ENCODE measurements around the gene SBNO1.
A peak's percentile ranks its signal among the peaks of the same experiment; 100 is the strongest.
"Not testable (repeated sequence)": the region's sequence is repeated elsewhere in the genome, so short reads cannot be mapped to it uniquely, and the experiment has no call there.

The SBNO1 gene

DNA sequence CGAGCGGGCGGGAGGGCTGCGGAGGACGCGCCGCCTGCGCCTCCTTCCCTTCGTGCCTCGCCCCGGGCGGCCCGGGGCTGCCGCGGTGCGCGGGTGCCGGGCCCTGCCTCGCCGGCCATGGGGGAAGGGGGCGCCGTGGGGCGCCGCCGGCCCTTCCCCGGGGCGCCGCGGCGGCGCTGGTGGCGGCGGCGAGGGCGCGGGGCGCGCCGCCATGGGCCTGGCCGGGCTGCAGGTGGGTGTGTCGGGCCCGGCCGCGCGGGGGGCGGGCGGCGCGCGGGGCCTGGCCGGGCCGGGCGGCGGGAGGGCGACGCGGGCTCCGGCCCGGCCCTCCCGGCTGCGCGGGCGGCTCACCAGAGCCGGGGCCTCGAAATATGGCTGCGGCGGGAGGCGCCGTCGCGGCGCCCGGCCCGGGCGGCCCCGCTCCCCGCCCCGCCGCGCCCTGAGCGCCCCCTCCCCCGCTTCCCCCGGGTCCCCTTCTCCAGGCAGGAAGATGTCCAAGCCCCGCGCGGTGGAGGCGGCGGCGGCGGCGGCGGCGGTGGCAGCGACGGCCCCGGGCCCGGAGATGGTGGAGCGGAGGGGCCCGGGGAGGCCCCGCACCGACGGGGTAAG lies 24.4 kb upstream of the SBNO1 start:
- no peak for DNase-seq (ENCODE audit: low read depth)

DNA sequence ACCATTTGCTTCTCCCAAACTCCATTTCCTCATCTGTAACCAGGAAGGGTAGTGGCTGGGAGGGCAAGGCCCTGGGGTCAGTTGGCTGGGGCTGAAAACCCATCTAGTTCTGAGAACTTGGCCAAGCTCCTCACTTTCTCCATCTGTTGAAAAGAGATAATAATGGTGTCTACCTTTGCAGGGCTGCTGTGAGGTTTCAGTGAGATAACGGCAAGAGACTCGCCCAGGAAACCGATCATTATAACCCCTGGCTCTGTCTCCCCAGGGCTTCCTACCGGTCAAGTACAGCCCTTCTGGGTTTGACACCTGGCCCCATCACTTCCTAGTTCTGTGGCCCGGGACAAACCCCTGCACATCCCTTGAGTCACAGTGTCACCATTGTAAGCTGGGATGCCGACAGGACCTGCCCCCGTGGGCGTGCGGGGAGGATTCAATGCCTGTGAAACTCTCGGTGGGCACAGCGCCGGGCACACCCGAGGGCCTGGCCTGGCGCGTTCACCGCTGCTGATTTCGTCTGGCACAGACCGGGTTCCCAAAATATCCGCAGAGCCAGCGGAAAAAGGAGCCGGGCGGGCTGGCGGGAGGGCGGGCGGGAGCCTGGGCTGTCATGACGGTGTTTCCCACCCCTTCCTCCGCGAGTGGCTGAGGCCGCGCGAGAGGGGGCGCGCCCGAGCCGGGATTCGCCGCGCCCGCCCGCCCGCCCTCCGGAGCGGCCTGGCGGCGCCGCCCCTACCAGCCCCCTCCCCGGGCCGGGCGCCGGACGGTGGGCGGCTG lies 23.7 kb upstream of the SBNO1 start:
- DNase-seq (ENCODE audit: low read depth), result peak; percentile 80

GRCh38 chr12:123387508-123388176 lies 23.0 kb upstream of the SBNO1 start:
- no peak for DNase-seq (ENCODE audit: low read depth)

DNA sequence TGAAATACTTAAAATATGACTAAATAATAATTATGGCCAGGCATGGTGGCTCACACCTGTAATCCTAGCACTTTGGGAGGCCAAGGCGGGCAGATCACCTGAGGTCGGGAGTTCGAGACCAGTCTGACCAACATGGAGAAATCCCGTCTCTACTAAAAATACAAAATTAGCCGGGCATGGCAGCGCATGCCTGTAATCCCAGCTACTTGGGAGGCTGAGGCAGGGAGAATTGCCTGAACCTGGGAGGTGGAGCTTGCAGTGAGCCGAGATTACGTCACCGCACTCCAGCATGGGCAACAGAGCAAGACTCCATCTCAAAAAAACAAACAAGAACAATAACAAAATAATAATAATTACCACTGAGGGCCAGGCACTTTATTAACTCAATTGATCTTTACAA lies 20.9 kb upstream of the SBNO1 start:
- not testable (repeated sequence) for DNase-seq (ENCODE audit: low read depth)

DNA sequence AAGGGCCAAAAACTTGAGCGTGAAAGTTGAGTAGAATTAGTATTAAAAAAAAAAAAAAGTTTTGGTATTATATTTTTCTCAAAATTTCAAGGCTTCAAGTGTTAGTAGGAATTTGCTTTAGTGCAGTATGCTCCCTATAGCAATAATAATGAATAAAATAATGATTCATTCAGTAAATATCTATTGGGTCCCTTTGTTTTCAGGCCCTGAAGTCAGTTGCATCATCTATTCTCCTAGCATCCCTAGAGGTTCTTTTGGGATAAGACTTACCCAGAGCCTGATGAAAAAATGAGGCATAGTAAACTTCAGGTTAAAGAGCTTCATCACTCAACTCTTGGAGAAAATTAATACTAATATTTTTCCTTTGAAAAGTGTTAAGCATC lies 20.3 kb upstream of the SBNO1 start:
- DNase-seq (ENCODE audit: low read depth), result peak; percentile 74

DNA sequence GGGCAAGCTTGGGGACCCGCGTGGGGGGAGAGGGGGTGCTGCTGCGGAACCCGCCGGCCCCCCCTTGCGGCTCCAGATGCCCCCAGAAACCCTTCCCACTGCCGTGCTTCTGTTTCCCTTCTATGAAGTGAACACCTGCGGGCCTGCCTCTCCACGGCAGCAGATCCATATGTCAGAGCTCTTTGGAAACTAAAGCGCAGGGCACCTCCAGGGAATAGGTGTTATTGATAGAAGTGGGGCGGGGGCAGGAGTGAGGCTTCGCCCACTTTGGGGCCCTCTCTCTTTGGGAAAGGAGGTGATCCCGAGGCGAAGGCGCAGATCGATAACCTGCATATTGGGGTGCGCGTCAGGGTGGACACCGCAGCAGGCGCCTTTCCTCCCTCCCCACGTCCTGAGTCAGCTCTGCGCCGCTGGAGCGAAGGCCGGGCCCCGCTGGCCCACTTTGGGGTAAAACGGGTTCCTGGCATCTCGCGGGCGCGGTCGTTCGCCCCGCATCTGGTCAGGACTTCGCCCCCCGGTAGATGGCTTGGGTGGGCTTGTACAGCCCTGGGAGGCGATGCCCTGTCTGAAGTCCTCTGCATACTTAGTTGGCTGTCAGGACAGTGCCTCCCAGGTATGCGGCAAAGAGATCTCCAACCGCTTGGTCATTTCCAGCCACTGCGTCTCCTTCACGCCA lies 19.8 kb upstream of the SBNO1 start:
- peak; percentile 36 for DNase-seq (ENCODE audit: low read depth)

DNA sequence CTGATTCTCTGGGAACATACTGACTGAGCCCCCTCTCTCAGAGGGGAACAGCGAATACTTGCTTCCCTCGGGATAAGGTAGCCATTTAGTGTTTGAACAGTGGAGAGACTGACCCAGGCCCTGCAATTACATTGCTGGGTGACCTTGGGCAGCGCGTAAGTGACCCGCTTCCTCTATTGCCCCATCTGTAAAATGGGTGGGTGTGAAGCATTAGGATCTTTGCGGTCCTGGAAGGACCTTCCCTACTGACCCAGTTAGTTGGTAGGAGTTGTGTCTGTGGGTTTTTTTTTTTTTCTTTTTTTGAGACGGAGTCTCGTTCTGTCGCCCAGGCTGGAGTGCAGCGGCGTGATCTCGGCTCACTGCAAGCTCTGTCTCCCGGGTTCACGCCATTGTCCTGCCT lies 18.0 kb upstream of the SBNO1 start:
- DNase-seq (ENCODE audit: low read depth), result no peak

DNA sequence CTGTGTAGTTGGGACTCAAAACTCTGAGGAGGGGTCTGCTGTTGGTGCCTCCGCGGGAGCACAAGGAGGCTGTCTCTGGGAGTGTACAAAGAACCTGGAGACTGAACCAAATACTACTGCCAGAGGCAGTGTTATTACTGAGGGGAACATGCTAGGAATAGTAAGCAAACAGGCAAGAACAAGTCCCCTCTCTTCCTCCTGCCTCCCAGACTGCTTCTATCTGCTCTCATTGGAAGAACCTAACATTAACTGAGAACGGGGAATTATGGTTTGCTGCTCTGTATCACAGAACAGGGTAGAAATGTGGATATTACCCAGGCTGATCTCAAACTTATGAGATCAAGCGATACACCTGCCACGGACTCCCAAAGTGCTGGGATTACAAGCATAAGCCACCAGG lies 14.7 kb upstream of the SBNO1 start:
- no peak for DNase-seq (ENCODE audit: low read depth)

- not testable (repeated sequence) for DNase-seq (ENCODE audit: low read depth)
These were observed 7.8 kb upstream of the SBNO1 start for GRCh38 chr12:123372415-123372814.

DNA sequence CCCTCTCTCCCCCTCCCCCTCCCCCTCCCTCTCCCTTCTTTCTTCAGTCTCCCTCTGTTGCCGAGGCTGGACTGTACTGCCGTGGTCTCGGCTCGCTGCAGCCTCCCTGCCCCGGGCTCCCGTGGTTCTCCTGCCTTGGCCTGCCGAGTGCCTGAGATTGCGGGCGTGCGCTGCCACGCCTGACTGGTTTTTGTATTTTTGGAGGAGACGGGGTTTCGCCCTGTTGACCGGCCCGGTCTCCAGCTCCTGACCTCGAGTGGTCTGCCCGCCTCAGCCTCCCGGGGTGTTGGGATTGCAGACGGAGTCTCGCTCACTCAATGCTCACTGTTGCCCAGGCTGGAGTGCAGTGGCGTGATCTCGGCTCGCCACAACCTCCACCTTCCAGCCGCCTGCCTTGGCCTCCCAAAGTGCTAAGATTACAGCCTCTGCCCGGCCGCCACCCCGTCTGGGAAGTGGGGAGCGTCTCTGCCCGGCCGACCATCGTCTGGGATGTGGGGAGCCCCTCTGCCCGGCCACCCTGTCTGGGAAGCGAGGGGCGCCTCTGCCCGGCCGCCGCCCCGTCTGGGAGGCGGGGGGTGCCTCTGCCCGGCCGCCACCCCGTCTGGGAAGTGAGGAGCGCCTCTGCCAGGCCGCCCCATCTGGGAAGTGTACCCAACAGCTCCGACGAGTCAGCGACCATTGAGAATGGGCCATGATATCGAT lies 7.2 kb upstream of the SBNO1 start:
- DNase-seq (ENCODE audit: low read depth), result not testable (repeated sequence)

DNA sequence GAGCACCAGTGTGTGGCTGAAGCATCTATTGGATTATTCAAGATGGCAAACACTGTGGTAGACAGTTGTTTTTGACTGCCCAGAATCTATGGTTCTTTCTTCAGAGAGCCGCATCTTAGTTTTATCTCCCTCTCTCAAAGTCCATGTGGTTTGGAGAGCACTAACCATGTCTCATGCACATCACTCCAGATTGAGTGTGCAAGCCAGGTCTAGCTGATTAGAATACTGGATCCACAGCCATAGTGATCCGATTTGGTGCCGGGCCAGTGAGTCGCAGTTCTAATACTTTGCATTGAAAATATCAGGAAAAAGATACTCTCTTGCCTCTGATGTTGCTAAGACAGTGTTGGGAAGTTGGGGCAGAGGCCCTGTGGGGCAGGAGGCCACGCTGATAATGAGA lies 4.6 kb upstream of the SBNO1 start:
- DNase-seq (ENCODE audit: low read depth), result no peak

GRCh38 chr12:123368431-123368830 lies 3.8 kb upstream of the SBNO1 start:
- DNase-seq (ENCODE audit: low read depth), result not testable (repeated sequence)

DNA sequence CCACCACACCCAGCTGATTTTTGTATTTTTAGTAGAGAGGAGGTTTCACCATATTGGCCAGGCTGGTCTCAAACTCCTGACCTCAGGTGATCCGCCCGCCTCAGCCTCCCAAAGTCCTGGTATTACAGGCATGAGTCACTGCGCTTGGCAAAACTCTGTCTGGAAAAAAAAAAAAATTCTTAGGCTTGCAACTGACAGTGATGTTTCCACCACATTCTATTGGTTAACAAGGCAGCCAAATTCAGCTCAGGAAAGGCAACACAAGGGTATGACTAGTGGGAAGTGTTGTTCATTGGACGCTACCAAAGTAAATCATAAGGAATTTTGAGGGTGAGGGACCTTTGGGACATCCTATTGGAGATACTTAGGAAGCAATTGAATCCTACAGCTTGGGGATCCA lies 2.9 kb upstream of the SBNO1 start:
- DNase-seq (ENCODE audit: low read depth), result peak; percentile 33

- DNase-seq (ENCODE audit: low read depth), result peak; percentile 99
These were observed 624 bp upstream of the SBNO1 start for GRCh38 chr12:123365025-123365917.

DNA sequence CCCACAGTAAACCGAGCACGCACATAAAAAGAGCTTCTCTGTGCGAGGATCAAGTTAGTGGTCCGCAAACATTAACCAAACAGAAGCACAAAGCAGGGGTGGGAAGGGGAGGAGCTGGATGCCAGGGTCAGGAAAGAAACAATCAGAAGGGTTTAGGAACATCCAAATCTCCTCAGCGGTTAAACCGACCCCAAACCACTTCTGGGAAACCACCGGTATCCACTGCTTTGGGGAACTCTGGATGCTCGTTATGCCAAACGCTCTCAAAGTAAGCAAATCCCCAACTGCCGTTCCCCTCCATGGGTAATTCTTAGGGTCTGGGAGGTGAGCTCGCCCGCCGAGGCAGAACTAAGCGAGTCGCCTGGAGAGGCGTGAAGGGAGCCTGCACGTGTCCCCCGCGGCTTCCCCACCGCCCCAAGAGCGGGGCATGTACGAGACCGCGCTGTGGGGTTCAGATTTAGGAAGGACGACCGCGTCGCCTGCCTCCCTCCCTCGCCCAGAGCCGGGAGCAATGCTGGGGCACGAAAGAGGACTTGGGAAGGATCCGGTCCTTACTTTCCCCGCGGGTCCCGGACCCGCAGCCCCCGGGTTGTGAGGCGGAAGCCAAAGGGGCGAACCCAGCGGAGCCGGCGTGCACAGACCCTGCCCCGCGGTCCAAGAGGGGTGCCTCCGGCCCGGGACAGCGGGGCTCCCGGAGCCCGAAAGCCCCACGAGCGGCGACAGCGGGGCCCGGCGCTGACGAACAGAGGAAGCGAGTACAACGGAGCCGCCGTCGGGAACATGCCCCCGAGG lies 711 bp downstream of the SBNO1 start:
- no peak for DNase-seq (ENCODE audit: low read depth)

DNA sequence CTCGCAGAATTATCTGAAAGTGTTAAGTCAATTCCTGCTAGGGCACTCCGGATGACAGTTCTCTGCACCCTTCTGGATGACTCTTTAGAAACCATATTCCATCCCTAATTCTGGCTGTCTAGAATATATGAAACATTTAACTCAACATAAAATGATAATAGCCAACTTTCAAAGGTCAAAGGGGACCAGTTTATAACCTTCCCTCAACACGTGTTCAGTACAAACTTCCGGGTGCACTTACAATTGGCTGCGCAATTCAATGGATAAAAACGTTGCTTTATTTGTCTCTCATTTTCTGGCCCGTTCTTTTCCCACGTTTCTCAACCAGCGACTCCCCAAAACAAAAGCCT lies 1.3 kb downstream of the SBNO1 start:
- DNase-seq (ENCODE audit: low read depth), result peak; percentile 29

DNA sequence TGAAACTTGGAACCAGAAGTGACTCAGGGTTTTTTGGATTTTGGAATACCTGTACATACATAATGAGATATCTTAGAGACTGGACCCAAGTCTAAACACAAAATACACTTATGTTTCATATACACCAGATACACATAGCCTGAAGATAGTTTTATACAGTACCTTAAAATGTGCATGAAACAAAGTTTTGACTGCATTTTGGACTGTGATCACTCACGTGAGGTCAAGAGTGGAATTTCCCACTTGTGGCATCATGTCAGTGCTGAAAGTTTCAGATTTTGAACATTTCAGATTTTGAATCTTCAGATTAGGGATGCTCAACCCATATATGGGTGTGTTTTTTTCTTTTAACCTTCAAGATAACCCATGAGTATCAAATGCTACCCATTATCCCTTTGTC lies 6.6 kb downstream of the SBNO1 start:
- no peak for DNase-seq (ENCODE audit: low read depth)

- no peak for DNase-seq (ENCODE audit: low read depth)
These were observed 8.4 kb downstream of the SBNO1 start for GRCh38 chr12:123356159-123356670.

DNA sequence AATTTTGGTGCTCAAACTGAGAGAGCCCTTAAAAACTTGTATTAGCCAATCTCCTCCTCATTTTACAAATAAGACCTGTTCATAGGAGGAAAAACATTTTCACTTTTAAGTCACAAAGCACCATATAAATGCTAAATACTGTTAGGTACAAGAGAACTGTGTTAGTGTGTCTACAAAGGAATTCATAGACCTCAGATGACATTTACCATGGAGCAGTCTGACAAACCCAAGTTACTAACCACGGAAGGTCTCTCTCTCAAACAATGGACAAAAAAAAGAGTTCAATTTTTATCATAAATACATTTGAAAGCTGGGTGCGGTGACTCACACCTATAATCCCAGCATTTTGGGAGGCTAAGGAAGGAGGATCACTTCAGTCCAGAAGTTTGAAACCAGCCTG lies 10.0 kb downstream of the SBNO1 start:
- DNase-seq (ENCODE audit: low read depth), result peak; percentile 6

DNA sequence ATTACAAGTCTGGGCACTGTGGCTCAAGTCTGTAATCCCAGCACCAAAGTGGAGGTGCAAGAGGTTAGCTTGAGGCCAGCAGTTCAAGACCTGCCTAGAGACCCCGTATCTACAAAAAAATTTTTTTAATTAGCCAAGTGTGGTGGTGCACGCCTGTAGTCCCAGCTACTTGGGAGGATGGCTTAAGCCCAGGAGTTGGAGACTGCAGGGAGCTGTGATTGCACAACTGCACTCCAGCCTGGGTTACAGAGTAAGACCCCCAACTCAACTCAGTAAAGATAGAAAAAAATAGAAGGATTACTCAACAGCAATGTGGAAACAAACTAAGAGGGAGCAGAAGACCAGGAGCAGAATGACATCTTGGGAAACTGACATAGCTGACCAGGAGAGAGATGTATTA lies 13.3 kb downstream of the SBNO1 start:
- DNase-seq (ENCODE audit: low read depth), result no peak

All from EH (cell line).